Measurements from ENCODE around the gene FCSK.

FCSK gene

DNA sequence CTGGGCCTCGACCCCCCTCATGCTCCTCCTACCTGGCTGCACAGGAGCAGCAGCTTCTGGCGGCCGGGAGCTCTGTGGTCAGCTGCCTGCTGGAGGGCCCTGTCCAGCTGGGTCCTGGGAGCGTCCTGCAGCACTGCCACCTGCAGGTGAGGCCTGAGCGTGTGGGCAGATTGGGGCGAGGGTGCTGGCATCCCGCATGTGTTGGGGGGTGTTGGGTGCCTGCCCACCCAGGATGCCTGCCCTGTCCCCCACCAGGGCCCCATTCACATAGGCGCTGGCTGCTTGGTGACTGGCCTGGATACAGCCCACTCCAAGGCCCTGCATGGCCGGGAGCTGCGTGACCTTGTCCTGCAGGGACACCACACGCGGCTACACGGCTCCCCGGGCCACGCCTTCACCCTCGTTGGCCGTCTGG lies 16.5 kb downstream of the FCSK start:
- no peaks in the 10 kb centered on the region for H4K20me1 ChIP-seq (ENCODE audit: control insufficient read depth, insufficient read depth, low read depth, low read length)
- no peak overlapping the region for H3K4me3 ChIP-seq (ENCODE audit: low read length)
- no peak for TF ChIP-seq EZH2phosphoT487 (IDR thresholded peaks at IDR 0.05; ENCODE audit: borderline replicate concordance, low read length)
- TF ChIP-seq, protein P1, sequence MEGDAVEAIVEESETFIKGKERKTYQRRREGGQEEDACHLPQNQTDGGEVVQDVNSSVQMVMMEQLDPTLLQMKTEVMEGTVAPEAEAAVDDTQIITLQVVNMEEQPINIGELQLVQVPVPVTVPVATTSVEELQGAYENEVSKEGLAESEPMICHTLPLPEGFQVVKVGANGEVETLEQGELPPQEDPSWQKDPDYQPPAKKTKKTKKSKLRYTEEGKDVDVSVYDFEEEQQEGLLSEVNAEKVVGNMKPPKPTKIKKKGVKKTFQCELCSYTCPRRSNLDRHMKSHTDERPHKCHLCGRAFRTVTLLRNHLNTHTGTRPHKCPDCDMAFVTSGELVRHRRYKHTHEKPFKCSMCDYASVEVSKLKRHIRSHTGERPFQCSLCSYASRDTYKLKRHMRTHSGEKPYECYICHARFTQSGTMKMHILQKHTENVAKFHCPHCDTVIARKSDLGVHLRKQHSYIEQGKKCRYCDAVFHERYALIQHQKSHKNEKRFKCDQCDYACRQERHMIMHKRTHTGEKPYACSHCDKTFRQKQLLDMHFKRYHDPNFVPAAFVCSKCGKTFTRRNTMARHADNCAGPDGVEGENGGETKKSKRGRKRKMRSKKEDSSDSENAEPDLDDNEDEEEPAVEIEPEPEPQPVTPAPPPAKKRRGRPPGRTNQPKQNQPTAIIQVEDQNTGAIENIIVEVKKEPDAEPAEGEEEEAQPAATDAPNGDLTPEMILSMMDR (IDR thresholded peaks at IDR 0.05; ENCODE audit: low read depth, low read length, poor library complexity, severe bottlenecking): peak; percentile 44
- no peaks in the 10 kb centered on the region for H3K79me2 ChIP-seq (ENCODE audit: control insufficient read depth, low read length)
- no peaks in the 10 kb centered on the region for H3F3A ChIP-seq (ENCODE audit: control insufficient read depth, insufficient read depth)
- no peak overlapping the region for H3K27ac ChIP-seq (ENCODE audit: low read depth, low read length)
- no peaks in the 10 kb centered on the region for H3K9me3 ChIP-seq (ENCODE audit: control insufficient read depth, insufficient read depth, low read length)
- no peaks in the 10 kb centered on the region for H3K27me3 ChIP-seq (ENCODE audit: control insufficient read depth, low read length)
- H3K9me2 ChIP-seq (replicated peaks; ENCODE audit: control insufficient read depth, low read length): no peaks in the 10 kb centered on the region
- H3K4me1 ChIP-seq (ENCODE audit: control insufficient read depth, low read length): peaks cover 18% of the 10 kb centered on the region
- H3K4me2 ChIP-seq (ENCODE audit: low read length): no peak overlapping the region
- no peaks in the 10 kb centered on the region for H3K36me3 ChIP-seq (ENCODE audit: control insufficient read depth, low read length)

DNA sequence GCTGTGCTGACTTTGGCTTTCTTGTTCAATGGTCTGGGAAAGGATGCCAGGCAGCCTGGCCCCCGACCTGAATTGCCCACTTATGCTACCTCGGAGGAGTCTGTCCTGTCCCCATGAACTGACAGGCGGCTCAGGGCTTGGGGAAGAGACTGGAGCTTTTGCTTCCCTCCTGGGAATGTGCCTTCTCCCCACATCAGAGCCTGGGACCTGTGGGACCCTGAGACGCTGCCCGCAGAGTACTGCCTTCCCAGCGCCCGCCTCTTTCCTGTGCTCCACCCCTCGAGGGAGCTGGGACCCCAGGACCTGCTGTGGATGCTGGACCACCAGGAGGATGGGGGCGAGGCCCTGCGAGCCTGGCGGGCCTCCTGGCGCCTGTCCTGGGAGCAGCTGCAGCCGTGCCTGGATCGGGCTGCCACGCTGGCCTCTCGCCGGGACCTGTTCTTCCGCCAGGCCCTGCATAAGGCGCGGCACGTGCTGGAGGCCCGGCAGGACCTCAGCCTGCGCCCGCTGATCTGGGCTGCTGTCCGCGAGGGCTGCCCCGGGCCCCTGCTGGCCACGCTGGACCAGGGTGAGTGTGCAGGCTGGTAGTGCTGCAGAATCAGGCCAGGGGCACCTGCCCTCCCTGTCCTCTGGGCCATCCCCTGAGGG lies 18.5 kb downstream of the FCSK start:
- peaks cover 28% of the 10 kb centered on the region for H3K4me1 ChIP-seq (ENCODE audit: control insufficient read depth, low read length)
- H3K27me3 ChIP-seq (ENCODE audit: control insufficient read depth, low read length): no peaks in the 10 kb centered on the region
- H3K4me2 ChIP-seq (ENCODE audit: low read length): no peak overlapping the region
- H4K20me1 ChIP-seq (ENCODE audit: control insufficient read depth, insufficient read depth, low read depth, low read length): no peaks in the 10 kb centered on the region
- no peaks in the 10 kb centered on the region for H3F3A ChIP-seq (ENCODE audit: control insufficient read depth, insufficient read depth)
- H3K36me3 ChIP-seq (ENCODE audit: control insufficient read depth, low read length): peaks cover under 1% of the 10 kb centered on the region; the same call in 1 of the 2 replicates
- TF ChIP-seq EZH2phosphoT487 (IDR thresholded peaks at IDR 0.05; ENCODE audit: borderline replicate concordance, low read length): no peak
- TF ChIP-seq, protein P1 (IDR thresholded peaks at IDR 0.05; ENCODE audit: low read depth, low read length, poor library complexity, severe bottlenecking): no peak
- no peaks in the 10 kb centered on the region for H3K9me2 ChIP-seq (replicated peaks; ENCODE audit: control insufficient read depth, low read length)
- no peaks in the 10 kb centered on the region for H3K9me3 ChIP-seq (ENCODE audit: control insufficient read depth, insufficient read depth, low read length)
- no peak overlapping the region for H3K4me3 ChIP-seq (ENCODE audit: low read length)
- H3K27ac ChIP-seq (ENCODE audit: low read depth, low read length): no peak overlapping the region
- H3K79me2 ChIP-seq (ENCODE audit: control insufficient read depth, low read length): no peaks in the 10 kb centered on the region

DNA sequence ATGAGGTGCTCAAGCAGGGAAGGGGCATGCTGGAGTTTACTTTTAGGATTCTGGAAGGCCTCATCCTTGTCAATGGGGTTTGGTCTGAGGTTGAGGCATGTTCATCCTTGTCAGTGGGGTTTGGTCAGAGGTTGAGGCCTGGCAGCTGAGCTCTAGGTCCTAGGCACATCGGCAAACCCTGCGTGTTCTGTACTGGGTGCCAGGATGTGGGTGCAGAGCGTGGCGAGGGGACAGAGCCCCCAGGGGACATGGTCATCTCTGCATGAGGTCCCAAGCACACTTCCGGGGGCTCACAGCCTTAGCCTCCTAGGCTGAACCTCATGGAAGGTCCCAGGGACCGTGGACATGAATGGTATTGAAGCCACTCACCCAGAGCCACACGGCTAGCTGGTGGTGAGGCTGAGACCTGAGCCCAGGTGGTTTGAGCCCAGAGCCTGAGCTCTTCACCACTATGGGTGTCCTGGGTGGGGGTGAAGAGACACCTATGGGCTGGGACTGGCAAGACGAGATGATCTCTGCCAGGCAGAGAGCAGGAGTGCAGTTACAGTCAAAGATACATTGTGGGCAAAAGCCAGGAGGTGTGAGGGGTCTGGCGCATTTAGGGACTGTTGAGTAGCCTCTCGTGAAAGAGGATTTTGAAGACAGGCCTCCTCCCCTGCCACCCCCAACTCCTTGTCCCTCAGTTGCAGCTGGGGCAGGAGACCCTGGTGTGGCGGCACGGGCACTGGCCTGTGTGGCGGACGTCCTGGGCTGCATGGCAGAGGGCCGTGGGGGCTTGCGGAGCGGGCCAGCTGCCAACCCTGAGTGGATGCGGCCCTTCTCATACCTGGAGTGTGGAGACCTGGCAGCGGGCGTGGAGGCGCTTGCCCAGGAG lies 19.3 kb downstream of the FCSK start:
- no peaks in the 10 kb centered on the region for H4K20me1 ChIP-seq (ENCODE audit: control insufficient read depth, insufficient read depth, low read depth, low read length)
- H3K4me2 ChIP-seq (ENCODE audit: low read length): no peak overlapping the region
- no peaks in the 10 kb centered on the region for H3K9me2 ChIP-seq (replicated peaks; ENCODE audit: control insufficient read depth, low read length)
- H3K4me1 ChIP-seq (ENCODE audit: control insufficient read depth, low read length): peaks cover 29% of the 10 kb centered on the region
- no peaks in the 10 kb centered on the region for H3F3A ChIP-seq (ENCODE audit: control insufficient read depth, insufficient read depth)
- no peak overlapping the region for H3K27ac ChIP-seq (ENCODE audit: low read depth, low read length)
- TF ChIP-seq, protein P1 (IDR thresholded peaks at IDR 0.05; ENCODE audit: low read depth, low read length, poor library complexity, severe bottlenecking): peak; percentile 20
- TF ChIP-seq EZH2phosphoT487 (IDR thresholded peaks at IDR 0.05; ENCODE audit: borderline replicate concordance, low read length): no peak
- H3K27me3 ChIP-seq (ENCODE audit: control insufficient read depth, low read length): no peaks in the 10 kb centered on the region
- no peaks in the 10 kb centered on the region for H3K9me3 ChIP-seq (ENCODE audit: control insufficient read depth, insufficient read depth, low read length)
- no peak overlapping the region for H3K4me3 ChIP-seq (ENCODE audit: low read length)
- H3K79me2 ChIP-seq (ENCODE audit: control insufficient read depth, low read length): no peaks in the 10 kb centered on the region
- peaks cover 8% of the 10 kb centered on the region for H3K36me3 ChIP-seq (ENCODE audit: control insufficient read depth, low read length)
